Activated CD4-positive, alpha-beta T cell treated with anti-CD3 and anti-CD28 coated beads for 36 hours (primary cell): ENCODE results near the gene COL23A1. TPM values are rescaled to one million over a fixed set of nuclear protein-coding genes. Genes with fewer than 3 reads are reported as not detected.

Source experiments
- ATAC-seq: fragments of 200-7000 bp; cut with Tn5 transposase; one replicate; pipeline ENCODE4 v1.10.0; 2021; ENCODE audit warnings: mild to moderate bottlenecking, moderate library complexity
- CTCF ChIA-PET: fragments of 350-600 bp; sonication (Branson Sonifier 250); formaldehyde crosslinking; loops from one replicate; lab custom pipeline; 2021; ENCODE audit warnings: antibody characterized with exemption; lab: Charles Lee
- POLR2A ChIA-PET: fragments of 350-600 bp; sonication (Branson Sonifier 250); formaldehyde crosslinking; loops from one replicate; lab custom pipeline; 2021; ENCODE audit warnings: antibody characterized with exemption, inconsistent platforms; lab: Charles Lee
- DNase-seq: peaks from one replicate; pipeline ENCODE4 v3.0.0-alpha.2; 2020
- H3K27ac Mint-ChIP-seq: one replicate; pipeline ENCODE4 v1.8.0; 2021; ENCODE audit warnings: mixed read lengths
- H3K27me3 Mint-ChIP-seq: one replicate; pipeline ENCODE4 v1.8.0; 2021; ENCODE audit warnings: mixed read lengths
- H3K36me3 Mint-ChIP-seq: one replicate; pipeline ENCODE4 v1.8.0; 2021; ENCODE audit warnings: low read depth, mixed read lengths
- H3K4me1 Mint-ChIP-seq: one replicate; pipeline ENCODE4 v1.8.0; 2021; ENCODE audit warnings: mixed read lengths
- H3K4me3 Mint-ChIP-seq: one replicate; pipeline ENCODE4 v1.8.0; 2021; ENCODE audit warnings: mild to moderate bottlenecking, moderate library complexity, mixed read lengths
- H3K9me3 Mint-ChIP-seq: one replicate; pipeline ENCODE4 v1.8.0; 2021; ENCODE audit warnings: low read depth, mixed read lengths
- intact Hi-C, 2 experiments: fragments of 100-400 bp; cut with DNase I in 1 of 2; cut with micrococcal nuclease in 1 of 2; formaldehyde crosslinking; loops; one replicate each; pipeline versions ENCODE4 v1.14.2 to v1.15.1; 2022 to 2024; cut with DNase I, micrococcal nuclease
- total RNA-seq, 2 experiments: library from RNA; stranded (reverse); gene quantifications; one replicate each; pipeline ENCODE4 v1.2.3, GENCODE V29; 2021

The COL23A1 gene
- total RNA-seq, 2 experiments from 2014 or later = not detected

DNA sequence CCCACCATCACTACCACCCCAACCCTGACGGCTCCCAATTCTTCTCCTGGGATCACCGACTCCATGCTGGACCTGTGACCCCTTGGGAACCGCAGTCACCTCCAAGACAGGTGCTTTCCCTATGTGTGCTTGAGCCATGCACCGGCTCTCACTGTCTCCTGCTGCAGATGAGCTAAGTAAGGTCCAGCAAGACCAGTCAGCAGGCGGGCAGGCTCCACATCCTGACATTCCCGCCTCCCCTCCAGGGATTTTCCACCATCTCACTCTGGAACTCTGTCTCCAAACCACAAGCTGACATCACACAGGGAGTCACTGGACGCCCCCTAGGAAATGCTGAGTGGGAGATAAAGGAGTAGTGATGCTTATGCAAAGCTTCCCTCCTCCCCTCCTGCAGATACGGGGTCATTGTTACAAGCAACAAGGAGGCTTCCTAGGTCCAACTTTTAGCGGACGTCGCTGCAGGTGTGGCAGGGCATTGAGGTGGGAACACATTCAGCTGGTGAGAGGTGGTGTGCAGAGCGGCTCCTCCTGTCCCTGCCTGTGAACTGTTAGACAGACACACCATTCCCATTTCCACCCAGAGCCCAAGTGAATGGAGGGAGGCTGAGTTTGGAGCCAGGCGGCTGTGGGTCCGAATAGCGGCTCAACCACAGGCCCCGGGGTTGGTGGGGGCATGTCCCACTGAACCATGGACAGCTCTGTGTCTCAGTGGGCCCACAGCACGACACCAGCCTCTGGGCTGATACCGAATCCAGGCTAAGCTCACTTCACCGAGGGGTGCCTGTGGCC, 228.3 kb downstream of the COL23A1 start:
- DNase-seq (no peak), ATAC-seq (no peak)
- Mint-ChIP-seq H3K27ac (no peak overlapping the region), H3K36me3 (no peaks in the 10 kb centered on the region), H3K4me3 (no peak overlapping the region), H3K9me3 (peaks cover 7% of the 10 kb centered on the region), H3K27me3 (peaks cover 7% of the 10 kb centered on the region), H3K4me1 (no peaks in the 10 kb centered on the region)
- ChIA-PET CTCF (interaction anchor here (0.8 kb wide), 1 partner anchor 47 kb away, joined by 3 read pairs; no protein-coding TSS in a partner anchor), POLR2A (no interaction called here)
- intact Hi-C loops = no loop called here

DNA sequence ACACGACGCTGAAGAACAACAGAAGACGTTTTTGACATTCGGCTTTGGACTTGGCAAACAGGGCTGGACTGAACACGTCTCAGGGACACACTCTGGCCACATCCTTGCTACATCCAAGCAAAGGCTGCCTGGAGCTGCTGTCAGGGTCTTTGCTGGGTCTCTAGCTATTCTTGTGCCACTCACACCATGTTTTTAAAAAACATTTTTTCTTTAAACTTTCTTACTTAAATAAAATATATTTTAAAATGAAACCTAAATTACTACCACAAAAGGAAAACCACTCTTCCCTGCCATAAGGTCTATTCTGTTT, 229.3 kb downstream of the COL23A1 start:
- ChIA-PET POLR2A (no interaction called here), CTCF (no interaction called here)
- Mint-ChIP-seq H3K4me1 (no peaks in the 10 kb centered on the region), H3K27ac (no peak overlapping the region), H3K36me3 (no peaks in the 10 kb centered on the region), H3K4me3 (no peak overlapping the region), H3K9me3 (peaks cover 7% of the 10 kb centered on the region), H3K27me3 (peaks cover 11% of the 10 kb centered on the region)
- ATAC-seq = no peak
- intact Hi-C loops = no loop called here
- DNase-seq = no peak

GRCh38 chr5:178360222-178360925, 229.8 kb downstream of the COL23A1 start:
- ChIA-PET POLR2A (no interaction called here), CTCF (no interaction called here)
- H3K4me3 Mint-ChIP-seq = no peak overlapping the region
- no peaks in the 10 kb centered on the region for H3K4me1 Mint-ChIP-seq
- DNase-seq (no peak), ATAC-seq (no peak)
- no peak overlapping the region for H3K27ac Mint-ChIP-seq
- intact Hi-C loops = no loop called here
- H3K27me3 Mint-ChIP-seq = peaks cover 12% of the 10 kb centered on the region
- no peaks in the 10 kb centered on the region for H3K36me3 Mint-ChIP-seq
- peaks cover 7% of the 10 kb centered on the region for H3K9me3 Mint-ChIP-seq

GRCh38 chr5:178359738-178360137, 230.5 kb downstream of the COL23A1 start:
- intact Hi-C loops = no loop called here
- Mint-ChIP-seq H3K36me3 (no peaks in the 10 kb centered on the region), H3K27ac (no peak overlapping the region), H3K27me3 (peaks cover 12% of the 10 kb centered on the region), H3K9me3 (peaks cover 7% of the 10 kb centered on the region), H3K4me1 (no peaks in the 10 kb centered on the region), H3K4me3 (no peak overlapping the region)
- ChIA-PET POLR2A (no interaction called here), CTCF (no interaction called here)
- ATAC-seq = no peak
- no peak for DNase-seq

DNA sequence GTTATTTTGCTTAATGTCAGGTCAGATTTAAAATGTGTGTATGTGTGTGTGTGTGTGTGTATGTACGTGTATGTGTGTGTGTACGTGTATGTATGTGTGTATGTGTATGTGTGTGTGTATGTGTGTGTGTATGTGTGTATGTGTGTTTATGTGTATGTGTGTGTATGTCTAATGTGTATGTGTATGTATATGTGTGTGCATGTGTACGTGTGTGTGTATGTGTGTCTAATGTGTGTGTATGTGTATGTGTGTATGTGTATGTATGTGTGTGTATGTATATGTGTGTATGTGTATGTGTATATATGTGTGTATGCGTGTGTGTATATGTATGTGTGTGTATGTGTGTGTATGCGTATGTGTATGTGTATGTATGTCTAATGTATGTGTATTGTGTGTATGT, 232.5 kb downstream of the COL23A1 start:
- ChIA-PET CTCF (no interaction called here), POLR2A (no interaction called here)
- H3K36me3 Mint-ChIP-seq = no peaks in the 10 kb centered on the region
- intact Hi-C loops = no loop called here
- H3K9me3 Mint-ChIP-seq = peaks cover 7% of the 10 kb centered on the region
- no peak overlapping the region for H3K4me3 Mint-ChIP-seq
- H3K4me1 Mint-ChIP-seq = no peaks in the 10 kb centered on the region
- H3K27ac Mint-ChIP-seq = no peak overlapping the region
- peaks cover 14% of the 10 kb centered on the region for H3K27me3 Mint-ChIP-seq
- DNase-seq = no peak
- no peak for ATAC-seq

DNA sequence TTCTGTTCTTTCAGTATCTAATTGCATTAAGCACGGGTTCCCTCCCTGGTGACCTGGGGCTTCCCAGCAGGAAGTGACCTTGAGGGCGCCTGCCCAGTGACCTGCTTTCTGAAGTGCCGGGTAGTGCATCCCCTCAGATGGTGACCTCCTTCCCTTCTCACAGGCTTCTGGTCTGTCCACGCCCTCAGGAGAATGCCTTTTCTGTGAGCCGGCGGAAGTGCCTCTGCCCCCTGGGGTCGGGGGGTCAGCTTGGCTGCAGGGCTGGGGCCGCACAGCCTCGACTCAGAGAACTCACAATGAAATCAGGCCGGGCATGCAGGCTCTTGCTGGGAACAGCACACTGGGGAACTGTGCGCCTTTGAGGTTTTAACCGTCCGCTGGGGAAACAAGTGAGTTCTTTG, 233.1 kb downstream of the COL23A1 start:
- ChIA-PET POLR2A (no interaction called here), CTCF (no interaction called here)
- DNase-seq = no peak
- no peak overlapping the region for H3K4me3 Mint-ChIP-seq
- intact Hi-C loops = no loop called here
- peaks cover 14% of the 10 kb centered on the region for H3K27me3 Mint-ChIP-seq
- no peaks in the 10 kb centered on the region for H3K4me1 Mint-ChIP-seq
- peaks cover 7% of the 10 kb centered on the region for H3K9me3 Mint-ChIP-seq
- H3K27ac Mint-ChIP-seq = no peak overlapping the region
- no peak for ATAC-seq
- H3K36me3 Mint-ChIP-seq = no peaks in the 10 kb centered on the region

DNA sequence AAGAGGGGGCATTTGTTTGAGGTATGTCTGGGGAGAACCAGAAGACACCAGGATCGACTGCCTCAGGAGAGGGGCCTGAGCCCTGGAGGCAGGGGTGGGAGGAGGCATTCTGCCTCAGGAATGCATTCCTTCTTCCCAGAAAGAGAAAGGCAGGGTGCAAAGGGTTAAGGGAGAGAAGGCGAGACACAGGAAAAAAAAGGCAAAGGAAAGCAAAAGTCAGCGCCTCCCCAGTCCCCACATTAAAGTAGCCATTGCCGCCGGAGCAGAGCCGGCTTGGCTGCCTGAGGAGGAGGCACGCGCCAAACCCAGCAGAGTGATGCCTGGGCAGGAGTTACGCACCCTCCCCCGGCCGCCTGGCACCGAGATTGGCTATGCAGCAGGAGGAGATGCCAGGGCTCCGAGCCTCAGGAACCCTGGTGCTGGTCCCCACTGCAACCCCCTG, 233.7 kb downstream of the COL23A1 start:
- H3K27ac Mint-ChIP-seq = no peak overlapping the region
- DNase-seq (no peak), ATAC-seq (no peak)
- peaks cover 14% of the 10 kb centered on the region for H3K27me3 Mint-ChIP-seq
- H3K4me3 Mint-ChIP-seq = no peak overlapping the region
- peaks cover 7% of the 10 kb centered on the region for H3K9me3 Mint-ChIP-seq
- ChIA-PET CTCF (interaction anchor here (1.1 kb wide), 1 partner anchor 10 kb away, joined by 3 read pairs; no protein-coding TSS in a partner anchor), POLR2A (no interaction called here)
- H3K4me1 Mint-ChIP-seq = no peaks in the 10 kb centered on the region
- intact Hi-C loops = no loop called here
- no peaks in the 10 kb centered on the region for H3K36me3 Mint-ChIP-seq

GRCh38 chr5:178355671-178356070, 234.5 kb downstream of the COL23A1 start:
- no peak overlapping the region for H3K27ac Mint-ChIP-seq
- ChIA-PET CTCF (interaction anchor here (1.1 kb wide), 1 partner anchor 9 kb away, joined by 3 read pairs; no protein-coding TSS in a partner anchor), POLR2A (no interaction called here)
- H3K9me3 Mint-ChIP-seq = peaks cover 7% of the 10 kb centered on the region
- peaks cover 14% of the 10 kb centered on the region for H3K27me3 Mint-ChIP-seq
- intact Hi-C loops = no loop called here
- no peaks in the 10 kb centered on the region for H3K36me3 Mint-ChIP-seq
- H3K4me1 Mint-ChIP-seq = no peaks in the 10 kb centered on the region
- ATAC-seq (no peak), DNase-seq (no peak)
- no peak overlapping the region for H3K4me3 Mint-ChIP-seq

GRCh38 chr5:178353461-178353860, 236.7 kb downstream of the COL23A1 start:
- peaks cover 7% of the 10 kb centered on the region for H3K9me3 Mint-ChIP-seq
- ATAC-seq (no peak), DNase-seq (no peak)
- POLR2A ChIA-PET = no interaction called here
- H3K36me3 Mint-ChIP-seq = no peaks in the 10 kb centered on the region
- H3K27ac Mint-ChIP-seq = no peak overlapping the region
- peaks cover 14% of the 10 kb centered on the region for H3K27me3 Mint-ChIP-seq
- intact Hi-C loops = no loop called here
- H3K4me3 Mint-ChIP-seq = no peak overlapping the region
- H3K4me1 Mint-ChIP-seq = no peaks in the 10 kb centered on the region
- CTCF ChIA-PET = no interaction called here

GRCh38 chr5:178352035-178352349, 238.2 kb downstream of the COL23A1 start:
- Mint-ChIP-seq H3K27me3 (peaks cover 7% of the 10 kb centered on the region), H3K4me3 (no peak overlapping the region), H3K27ac (no peak overlapping the region), H3K36me3 (no peaks in the 10 kb centered on the region), H3K4me1 (no peaks in the 10 kb centered on the region), H3K9me3 (no peaks in the 10 kb centered on the region)
- intact Hi-C loops = no loop called here
- ChIA-PET POLR2A (no interaction called here), CTCF (no interaction called here)
- no peak for DNase-seq
- ATAC-seq = no peak

- H3K4me3 Mint-ChIP-seq = no peak overlapping the region
- H3K27ac Mint-ChIP-seq = no peak overlapping the region
- no peak for DNase-seq
- H3K4me1 Mint-ChIP-seq = no peaks in the 10 kb centered on the region
- intact Hi-C loops = no loop called here
- ChIA-PET CTCF (no interaction called here), POLR2A (no interaction called here)
- ATAC-seq = no peak
- H3K36me3 Mint-ChIP-seq = no peaks in the 10 kb centered on the region
- H3K27me3 Mint-ChIP-seq = peaks cover 7% of the 10 kb centered on the region
- no peaks in the 10 kb centered on the region for H3K9me3 Mint-ChIP-seq
Measured at GRCh38 chr5:178351221-178352034, 238.8 kb downstream of the COL23A1 start.
